ENCODE measurements around the gene KBTBD8.
A peak's percentile ranks its signal among the peaks of the same experiment; 100 is the strongest.

Gene KBTBD8

GRCh38 chr3:67011414-67012131 is 13.5 kb downstream of the KBTBD8 start:
- no peak for DNase-seq (ENCODE audit: insufficient read length, low spot score)
- FAIRE-seq, result no peak
- TF ChIP-seq POLR2A (IDR thresholded peaks at IDR 0.05; ENCODE audit: low read depth, low read length), result no peak
- no peak for TF ChIP-seq TAF1 (IDR thresholded peaks at IDR 0.05; ENCODE audit: low read depth, low read length)
- TF ChIP-seq POLR2AphosphoS5 (IDR thresholded peaks at IDR 0.05; ENCODE audit: low read depth, low read length), result no peak

GRCh38 chr3:67012564-67012963 is 14.5 kb downstream of the KBTBD8 start:
- no peak for TF ChIP-seq PAX5 (IDR thresholded peaks at IDR 0.05; ENCODE audit: insufficient read depth, low read length, severe bottlenecking)
- no peak for TF ChIP-seq POU2F2 (IDR thresholded peaks at IDR 0.05; ENCODE audit: low read depth, low read length)
- no peak for TF ChIP-seq SPI1 (IDR thresholded peaks at IDR 0.05; ENCODE audit: low read depth, low read length)
- no peak for TF ChIP-seq POLR2AphosphoS5 (IDR thresholded peaks at IDR 0.05; ENCODE audit: low read depth, low read length)
- TF ChIP-seq POLR2A (IDR thresholded peaks at IDR 0.05; ENCODE audit: low read depth, low read length), result no peak
- TF ChIP-seq TAF1 (IDR thresholded peaks at IDR 0.05; ENCODE audit: low read depth, low read length), result no peak
- no peak for FAIRE-seq

GRCh38 chr3:67015702-67016484 is 17.8 kb downstream of the KBTBD8 start:
- TF ChIP-seq SPI1 (IDR thresholded peaks at IDR 0.05; ENCODE audit: low read depth, low read length) (no peak), POU2F2 (IDR thresholded peaks at IDR 0.05; ENCODE audit: low read depth, low read length) (no peak), POLR2A (IDR thresholded peaks at IDR 0.05; ENCODE audit: low read depth, low read length) (no peak), POLR2AphosphoS5 (IDR thresholded peaks at IDR 0.05; ENCODE audit: low read depth, low read length) (no peak), TAF1 (IDR thresholded peaks at IDR 0.05; ENCODE audit: low read depth, low read length) (no peak), PAX5 (IDR thresholded peaks at IDR 0.05; ENCODE audit: insufficient read depth, low read length, severe bottlenecking) (no peak)
- FAIRE-seq (peak; percentile 77), DNase-seq (ENCODE audit: insufficient read length, low spot score) (no peak)

More at GRCh38 chr3:67012564-67012963, 14.5 kb downstream of the KBTBD8 start:
- no peak for DNase-seq (ENCODE audit: insufficient read length, low spot score)

- DNase-seq (ENCODE audit: insufficient read length, low spot score) (no peak), FAIRE-seq (peak; percentile 55)
- TF ChIP-seq POLR2A (IDR thresholded peaks at IDR 0.05; ENCODE audit: low read depth, low read length), result no peak; the same call in 1 of the 2 replicates
- TF ChIP-seq POLR2AphosphoS5 (IDR thresholded peaks at IDR 0.05; ENCODE audit: low read depth, low read length), result peak; percentile 39; the same call in 1 of the 2 replicates
Measured at GRCh38 chr3:67016522-67017080, 18.5 kb downstream of the KBTBD8 start.

GRCh38 chr3:67017211-67017610 is 19.1 kb downstream of the KBTBD8 start:
- TF ChIP-seq POU2F2 (IDR thresholded peaks at IDR 0.05; ENCODE audit: low read depth, low read length) (no peak), POLR2A (IDR thresholded peaks at IDR 0.05; ENCODE audit: low read depth, low read length) (no peak), SPI1 (IDR thresholded peaks at IDR 0.05; ENCODE audit: low read depth, low read length) (no peak), TAF1 (IDR thresholded peaks at IDR 0.05; ENCODE audit: low read depth, low read length) (no peak), PAX5 (IDR thresholded peaks at IDR 0.05; ENCODE audit: insufficient read depth, low read length, severe bottlenecking) (no peak)
- FAIRE-seq, result peak; percentile 71
- DNase-seq (ENCODE audit: insufficient read length, low spot score), result no peak

- DNase-seq (ENCODE audit: insufficient read length, low spot score), result no peak
- FAIRE-seq, result peak; percentile 79
- TF ChIP-seq TAF1 (IDR thresholded peaks at IDR 0.05; ENCODE audit: low read depth, low read length) (no peak), SPI1 (IDR thresholded peaks at IDR 0.05; ENCODE audit: low read depth, low read length) (no peak), POLR2A (IDR thresholded peaks at IDR 0.05; ENCODE audit: low read depth, low read length) (no peak), POU2F2 (IDR thresholded peaks at IDR 0.05; ENCODE audit: low read depth, low read length) (no peak), POLR2AphosphoS5 (IDR thresholded peaks at IDR 0.05; ENCODE audit: low read depth, low read length) (no peak), PAX5 (IDR thresholded peaks at IDR 0.05; ENCODE audit: insufficient read depth, low read length, severe bottlenecking) (no peak)
Measured at GRCh38 chr3:67018105-67018788, 20.1 kb downstream of the KBTBD8 start.

- 0 out of 2 replicates have a peak, but pooled peaks have one; percentile 14 for TF ChIP-seq SPI1 (IDR thresholded peaks at IDR 0.05; ENCODE audit: low read depth, low read length)
- TF ChIP-seq TAF1 (IDR thresholded peaks at IDR 0.05; ENCODE audit: low read depth, low read length), result no peak
- no peak for TF ChIP-seq POLR2A (IDR thresholded peaks at IDR 0.05; ENCODE audit: low read depth, low read length)
- DNase-seq (ENCODE audit: insufficient read length, low spot score) (no peak), FAIRE-seq (peak; percentile 52)
Measured at GRCh38 chr3:67018789-67019526, 20.9 kb downstream of the KBTBD8 start.

- DNase-seq (ENCODE audit: insufficient read length, low spot score) (no peak), FAIRE-seq (no peak)
- TF ChIP-seq POLR2A (IDR thresholded peaks at IDR 0.05; ENCODE audit: low read depth, low read length) (no peak), SPI1 (IDR thresholded peaks at IDR 0.05; ENCODE audit: low read depth, low read length) (no peak), TAF1 (IDR thresholded peaks at IDR 0.05; ENCODE audit: low read depth, low read length) (no peak), POLR2AphosphoS5 (IDR thresholded peaks at IDR 0.05; ENCODE audit: low read depth, low read length) (no peak)
Measured at GRCh38 chr3:67028001-67028784, 30.1 kb downstream of the KBTBD8 start.
